Neural cell (in vitro differentiated cells): ENCODE data around the gene FNDC3A.

ENCODE experiments used
- CTCF ChIP-seq: fragments of 450-650 bp; IDR thresholded peaks from 2 replicates; pipeline ENCODE4 v1.5.1; 2014; ENCODE audit warnings: antibody characterized with exemption, mild to moderate bottlenecking, moderate library complexity; ENCODE audit not compliant: poor library complexity, severe bottlenecking
- MXI1 ChIP-seq: fragments of 450-650 bp; conservative IDR thresholded peaks from 2 replicates; pipeline ENCODE4 v1.6.1; 2014; ENCODE audit warnings: antibody characterized with exemption, mild to moderate bottlenecking; ENCODE audit not compliant: poor library complexity, severe bottlenecking
- POLR2AphosphoS5 ChIP-seq: IDR thresholded peaks from 2 replicates; pipeline ENCODE4 v1.6.1; 2012
- RAD21 ChIP-seq: fragments of 450-650 bp; conservative IDR thresholded peaks from 2 replicates; pipeline ENCODE4 v1.6.1; 2014; ENCODE audit warnings: antibody characterized with exemption, mild to moderate bottlenecking, moderate library complexity
- REST ChIP-seq: IDR thresholded peaks from 2 replicates; pipeline ENCODE4 v1.6.1; 2012; ENCODE audit warnings: borderline replicate concordance
- TAF1 ChIP-seq: IDR thresholded peaks from 2 replicates; pipeline ENCODE4 v1.6.1; 2012; ENCODE audit warnings: low read depth

- no peak for TF ChIP-seq POLR2AphosphoS5
- no peak for TF ChIP-seq CTCF
- no peak for TF ChIP-seq MXI1
- no peak for TF ChIP-seq TAF1
- TF ChIP-seq REST, result no peak
- no peak for TF ChIP-seq RAD21
Measured at GRCh38 chr13:49235856-49236431, 260.2 kb downstream of the FNDC3A start.
